ENCODE data around the gene CDH15. TPM values are rescaled to one million over a fixed set of nuclear protein-coding genes. Genes with fewer than 3 reads are reported as not detected.
"Not testable (repeated sequence)": the region's sequence is repeated elsewhere in the genome, so short reads cannot be mapped to it uniquely, and the experiment has no call there.

Gene CDH15
- total and polyA plus RNA-seq, 11 donors, result 0.16 to 0.32 (median 0.18) TPM; not detected in 8

GRCh38 chr16:89161763-89162713 is 9.5 kb upstream of the CDH15 start:
- intact Hi-C loops (cut with DNase I), result loop anchor here in 4 of 10 donors (10.0 kb wide), 1 partner anchor 347 kb away; the partner anchor contains the start of gene APRT (in 4 of the 4)

DNA sequence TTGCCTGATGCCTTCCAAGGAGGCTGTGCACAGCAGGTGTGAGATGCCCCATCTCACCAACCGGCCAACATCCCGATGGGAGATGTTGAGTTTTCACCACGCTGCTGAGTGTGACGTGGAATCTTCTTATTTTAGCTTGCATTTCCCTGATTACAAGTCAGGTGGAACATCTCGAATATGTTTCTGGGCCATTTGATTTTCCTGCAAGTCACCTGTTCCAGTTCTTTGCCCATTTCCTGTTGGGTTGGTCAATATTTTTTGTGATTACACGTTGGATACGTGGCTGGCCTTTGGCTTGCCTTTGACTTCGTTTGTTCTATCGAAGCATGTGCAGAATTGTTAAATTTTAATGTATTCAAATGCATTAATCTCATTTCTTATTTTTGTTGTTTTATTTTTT is 8.3 kb upstream of the CDH15 start:
- Histone ChIP-seq H3K36me3 (no peaks in the 10 kb centered on the region), H3K4me3 (no peak overlapping the region), H3K9me3 (no peaks in the 10 kb centered on the region), H3K27me3 (peaks cover 0 to 31% (median 4%) of the 10 kb centered on the region in 9 donors), H3K27ac (no peak overlapping the region), H3K4me1 (peaks cover 0 to 9% (median 4%) of the 10 kb centered on the region in 12 donors)
- intact Hi-C loops (cut with DNase I), result loop anchor here in 4 of 10 donors (10.0 kb wide), 1 partner anchor 348 kb away; the partner anchor contains the start of gene APRT (in 4 of the 4)
- WGBS, 4 donors, result 76 to 89% (median 82%) methylated on average over 9 of the region's 9 CpGs
- no peak for TF ChIP-seq POLR2A (IDR thresholded peaks at IDR 0.05)
- DNase-seq, result no peak
- no peak for ATAC-seq

More at GRCh38 chr16:89161763-89162713, 9.5 kb upstream of the CDH15 start:
- H3K36me3 ChIP-seq, result no peaks in the 10 kb centered on the region
- WGBS, 4 donors, result 87 to 91% (median 90%) methylated on average over 34 to 40 of the region's 40 CpGs
- no peak overlapping the region for H3K4me3 ChIP-seq
- TF ChIP-seq POLR2A (IDR thresholded peaks at IDR 0.05) (no peak), CTCF (IDR thresholded peaks at IDR 0.05) (no peak)
- H3K4me1 ChIP-seq, result peaks cover 0 to 5% (median under 1%) of the 10 kb centered on the region in 12 donors
- no peaks in the 10 kb centered on the region for H3K9me3 ChIP-seq
- no peak overlapping the region for H3K27ac ChIP-seq
- H3K27me3 ChIP-seq, result peaks cover 0 to 19% (median under 1%) of the 10 kb centered on the region in 9 donors
- ATAC-seq (no peak), DNase-seq (no peak)

DNA sequence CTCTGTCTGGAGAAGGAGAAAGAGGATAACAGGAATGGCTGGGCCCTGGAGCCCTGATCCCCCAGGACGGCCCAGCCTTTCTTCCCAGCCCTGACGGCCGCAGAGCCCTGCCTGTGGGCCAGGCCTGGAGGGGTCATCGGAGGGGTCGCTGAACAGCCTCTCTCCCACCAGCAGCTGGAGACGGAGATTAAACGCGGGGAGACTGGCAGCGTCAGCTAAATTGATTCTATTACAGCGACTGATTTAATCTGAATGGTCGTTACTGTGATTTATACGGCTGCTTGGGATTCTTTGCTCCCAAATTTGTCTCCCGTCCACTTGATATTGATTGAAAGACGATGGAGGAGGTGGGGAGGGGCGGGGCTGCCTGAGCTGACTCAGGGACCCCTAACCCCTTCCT is 7.1 kb upstream of the CDH15 start:
- DNase-seq, result no peak
- WGBS, 4 donors, result 56 to 85% (median 71%) methylated on average over 15 of the region's 15 CpGs
- H3K4me1 ChIP-seq, result peaks cover 0 to 9% (median 4%) of the 10 kb centered on the region in 12 donors
- H3K9me3 ChIP-seq, result no peaks in the 10 kb centered on the region
- peaks cover 4 to 42% (median 14%) of the 10 kb centered on the region in 9 donors for H3K27me3 ChIP-seq
- H3K36me3 ChIP-seq, result no peaks in the 10 kb centered on the region
- TF ChIP-seq CTCF (IDR thresholded peaks at IDR 0.05) (no peak), POLR2A (IDR thresholded peaks at IDR 0.05) (no peak)
- ATAC-seq, result no peak
- no peak overlapping the region for H3K27ac ChIP-seq
- no peak overlapping the region for H3K4me3 ChIP-seq
- intact Hi-C loops (cut with DNase I), result loop anchor here in 5 of 10 donors (2.0 to 10.0 kb wide), 2 partner anchors 350 to 426 kb away; partner anchors contain the start of gene APRT (in 4 of the 5)

DNA sequence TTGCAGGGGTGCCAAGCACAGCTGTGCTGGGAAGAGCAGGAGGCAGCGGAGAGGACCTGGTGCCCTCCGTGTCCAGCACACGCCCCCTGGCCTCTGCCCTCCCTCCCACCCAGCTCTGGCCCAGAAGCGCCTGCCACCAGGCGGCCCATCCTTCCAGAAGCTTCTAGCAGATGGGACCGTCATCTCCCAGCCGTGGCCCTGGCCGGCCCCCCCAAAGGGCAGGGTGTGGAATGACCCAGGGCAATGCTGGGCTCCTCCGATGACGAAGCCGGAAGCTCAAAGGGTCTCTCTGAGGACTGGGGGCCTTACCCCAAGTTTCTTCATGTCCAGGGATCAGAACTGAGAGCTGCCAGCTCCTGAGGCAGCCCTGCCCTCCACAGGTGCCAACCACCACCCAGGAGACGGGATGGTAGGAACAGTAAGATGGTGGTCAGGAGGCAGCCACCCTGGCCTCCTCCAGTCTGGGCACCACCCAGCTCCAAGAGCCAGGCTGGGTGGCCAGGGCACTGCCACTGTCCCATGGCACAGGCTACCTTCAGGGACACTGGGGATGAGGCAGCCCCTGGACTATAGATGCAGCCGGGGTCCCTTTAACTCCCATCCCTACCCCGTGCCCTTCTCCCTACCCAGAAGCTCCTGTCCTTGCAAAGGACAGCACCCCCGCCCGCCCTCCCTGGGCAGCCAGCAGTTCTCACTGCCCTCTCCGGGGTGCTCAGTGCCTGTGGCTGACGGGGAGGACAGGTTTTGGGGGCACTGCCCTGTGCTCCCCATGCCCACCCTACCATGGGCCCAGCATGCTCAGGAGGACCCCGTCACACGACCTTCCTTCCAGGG is 6.5 kb upstream of the CDH15 start:
- H3K9me3 ChIP-seq, result no peaks in the 10 kb centered on the region
- WGBS, 4 donors, result 82 to 86% (median 84%) methylated on average over 6 to 20 of the region's 20 CpGs
- H3K27me3 ChIP-seq, result peaks cover 4 to 49% (median 20%) of the 10 kb centered on the region in 9 donors
- DNase-seq (no peak), ATAC-seq (no peak)
- H3K4me3 ChIP-seq, result no peak overlapping the region
- intact Hi-C loops (cut with DNase I), result loop anchor here (2.0 to 10.0 kb wide), 6 partner anchors 223 to 428 kb away; partner anchors contain the start of gene APRT (in 4 of the 10)
- H3K36me3 ChIP-seq, result no peaks in the 10 kb centered on the region
- H3K27ac ChIP-seq, result no peak overlapping the region
- no peak for TF ChIP-seq POLR2A (IDR thresholded peaks at IDR 0.05)
- TF ChIP-seq CTCF (IDR thresholded peaks at IDR 0.05), result no peak
- peaks cover 0 to 9% (median 4%) of the 10 kb centered on the region in 12 donors for H3K4me1 ChIP-seq

DNA sequence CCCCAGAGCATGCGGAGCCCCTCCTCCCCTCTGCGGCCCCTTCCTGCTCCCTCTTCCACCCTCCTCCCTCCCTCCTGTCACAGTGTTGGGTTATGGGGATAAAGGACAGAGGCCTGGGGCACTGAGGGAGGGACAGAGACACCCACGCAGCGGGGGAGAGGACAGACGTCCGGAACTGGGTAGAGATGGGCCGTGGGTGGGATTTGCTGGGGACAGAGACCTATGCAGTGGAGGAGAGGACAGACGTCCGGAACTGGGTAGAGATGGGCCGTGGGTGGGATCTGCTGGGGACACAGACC is 5.9 kb upstream of the CDH15 start:
- H3K36me3 ChIP-seq, H3K9me3 ChIP-seq, DNase-seq, H3K4me3 ChIP-seq, H3K27ac ChIP-seq, ATAC-seq: not testable (repeated sequence)
- peaks cover 0 to 11% (median 5%) of the 10 kb centered on the region in 12 donors for H3K4me1 ChIP-seq
- WGBS, 4 donors, result 68 to 79% (median 75%) methylated on average over 6 to 10 of the region's 10 CpGs
- intact Hi-C loops (cut with DNase I), result loop anchor here (2.0 to 10.0 kb wide), 6 partner anchors 223 to 428 kb away; partner anchors contain the start of gene APRT (in 4 of the 10)
- H3K27me3 ChIP-seq, result peaks cover 4 to 54% (median 26%) of the 10 kb centered on the region in 9 donors

Measured in heart left ventricle (tissue), 16 donors.